GM03348 (cell line): ENCODE data around the gene CHCHD5.
"Not testable (repeated sequence)": the region's sequence is repeated elsewhere in the genome, so short reads cannot be mapped to it uniquely, and the experiment has no call there.

Experiments
- DNase-seq: peaks from one replicate; pipeline ENCODE4 v3.0.0; 2012; ENCODE audit warnings: low spot score

CHCHD5 gene

DNA sequence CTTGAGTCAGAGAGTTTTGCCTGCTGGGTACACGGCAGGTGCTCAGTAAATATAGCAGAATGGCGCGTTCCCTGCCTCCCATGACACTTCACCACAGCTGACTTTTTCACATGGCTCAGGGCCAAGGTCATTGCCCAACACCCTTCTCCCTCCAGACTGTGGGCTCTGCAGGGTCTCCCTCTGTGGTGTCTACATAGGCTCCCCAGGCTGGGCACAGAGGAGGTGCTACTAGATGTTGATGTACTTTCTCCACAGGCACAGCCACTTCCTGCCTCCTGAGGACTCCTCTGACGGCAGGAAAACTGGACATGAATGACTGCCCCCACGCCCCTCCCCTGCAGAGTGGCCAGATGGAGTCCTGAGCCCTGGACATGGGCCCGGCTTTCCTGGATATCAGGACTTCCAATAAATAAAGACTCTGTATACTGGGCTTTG lies 4.2 kb downstream of the CHCHD5 start:
- DNase-seq: no peak

DNA sequence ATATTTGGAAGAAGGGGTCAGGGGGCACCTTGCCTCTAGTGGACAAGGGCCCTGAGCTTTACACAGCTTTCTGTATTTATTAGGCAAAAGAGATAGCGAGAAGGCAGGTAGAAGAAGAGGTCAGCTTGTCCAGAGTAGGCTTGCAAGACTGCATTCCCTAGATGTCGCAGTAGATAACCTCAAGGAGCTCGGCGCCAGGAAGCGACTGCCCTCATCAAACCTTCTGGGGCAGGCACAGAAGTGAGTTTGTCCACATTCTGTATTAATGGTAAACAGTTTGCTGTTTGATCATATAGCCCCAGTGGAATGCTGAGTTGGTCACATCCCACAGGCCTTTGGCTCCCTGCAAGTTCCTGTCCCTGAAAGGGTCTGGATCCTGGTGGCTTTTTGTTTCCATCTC lies 7.0 kb downstream of the CHCHD5 start:
- DNase-seq: no peak

DNA sequence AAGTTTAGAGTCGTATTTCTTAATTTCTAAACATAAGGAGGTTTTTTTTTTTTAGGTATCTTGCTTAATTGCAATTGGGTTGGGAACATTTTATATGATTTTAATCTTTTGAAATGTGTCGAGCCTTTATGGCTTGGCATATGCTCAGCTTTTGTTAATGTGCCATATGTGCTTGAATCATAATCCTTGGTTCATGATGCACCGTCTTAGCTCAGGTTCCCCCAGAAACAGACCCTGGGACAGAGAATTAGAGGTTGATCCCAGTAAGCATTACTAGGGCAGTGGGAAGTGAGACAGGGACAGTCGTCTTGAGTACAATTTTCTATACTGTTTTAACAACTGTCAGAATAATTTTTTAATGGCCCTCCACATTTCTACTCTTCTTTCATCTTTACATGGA lies 9.3 kb downstream of the CHCHD5 start:
- DNase-seq: no peak

DNA sequence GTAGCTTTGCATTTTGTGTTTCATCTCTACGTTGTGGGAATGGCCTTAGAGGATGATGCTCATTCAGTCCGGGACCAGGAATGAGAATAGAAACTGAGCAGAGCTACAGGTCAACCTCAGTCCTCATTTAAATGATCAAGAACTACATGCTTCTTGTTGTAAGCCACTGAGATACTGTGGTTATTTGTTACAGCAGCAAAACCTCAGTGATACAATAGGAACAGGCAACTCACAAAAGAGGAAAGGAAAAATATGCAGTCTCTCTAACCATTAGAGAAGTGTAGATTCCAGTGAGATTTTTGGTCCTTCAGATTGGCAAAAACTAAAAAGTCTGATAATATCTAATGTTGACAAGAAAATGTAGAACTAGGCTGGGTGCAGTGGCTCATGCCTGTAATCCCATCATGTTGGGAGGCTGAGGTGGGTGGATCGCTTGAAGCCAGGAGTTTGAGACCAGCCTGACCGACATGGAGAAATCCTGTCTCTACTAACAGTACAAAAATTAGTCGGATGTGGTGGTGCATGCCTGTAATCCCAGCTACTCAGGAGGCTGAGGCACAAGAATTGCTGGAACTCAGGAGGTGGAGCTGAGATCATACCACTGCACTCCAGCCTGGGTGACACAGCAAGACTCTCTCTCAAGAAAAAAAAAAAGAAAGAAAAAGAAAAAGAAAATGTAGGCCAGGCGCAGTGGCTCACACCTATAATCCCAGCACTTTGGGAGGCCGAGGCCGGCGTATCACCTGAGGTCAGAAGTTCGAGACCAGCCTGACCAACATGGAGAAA lies 13.3 kb downstream of the CHCHD5 start:
- DNase-seq: no peak

DNA sequence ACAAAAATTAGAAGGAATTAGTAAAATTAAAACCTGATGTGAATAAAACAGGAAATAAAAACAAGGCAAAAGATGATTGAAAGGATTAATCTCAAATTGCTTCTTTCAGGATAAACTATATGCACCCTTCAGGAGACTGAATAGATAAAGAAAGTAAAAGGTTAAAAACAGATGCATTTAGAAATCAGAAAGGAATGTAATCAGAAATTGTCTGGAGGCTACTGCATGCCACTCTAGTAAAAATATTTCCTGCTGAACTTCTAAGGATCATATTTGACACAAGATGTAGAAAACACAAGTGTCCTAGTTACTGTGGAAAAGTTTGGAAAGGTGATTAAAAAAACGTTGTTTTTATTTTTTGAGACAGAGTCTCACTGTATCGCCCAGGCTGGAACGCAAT lies 16.2 kb downstream of the CHCHD5 start:
- DNase-seq: peak; percentile 17

DNA sequence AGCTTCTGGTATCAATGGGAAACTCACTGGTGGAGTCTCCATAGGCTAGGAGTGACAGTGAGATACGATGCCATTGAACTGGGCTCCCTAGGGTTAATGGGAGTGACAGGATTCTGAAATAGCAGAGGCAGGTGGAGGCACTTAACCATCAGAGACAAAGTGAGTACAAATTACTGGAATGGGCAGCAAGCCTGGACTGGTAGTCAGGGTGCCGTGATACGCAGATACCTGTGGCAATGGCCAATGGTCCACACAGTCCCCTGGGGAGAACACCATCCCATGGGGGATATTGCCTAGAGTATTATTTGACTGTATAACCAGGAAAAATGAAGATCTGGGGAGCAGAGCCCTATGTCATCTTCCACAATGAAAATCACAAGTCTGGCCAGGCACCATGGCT lies 17.3 kb downstream of the CHCHD5 start:
- DNase-seq: no peak

DNA sequence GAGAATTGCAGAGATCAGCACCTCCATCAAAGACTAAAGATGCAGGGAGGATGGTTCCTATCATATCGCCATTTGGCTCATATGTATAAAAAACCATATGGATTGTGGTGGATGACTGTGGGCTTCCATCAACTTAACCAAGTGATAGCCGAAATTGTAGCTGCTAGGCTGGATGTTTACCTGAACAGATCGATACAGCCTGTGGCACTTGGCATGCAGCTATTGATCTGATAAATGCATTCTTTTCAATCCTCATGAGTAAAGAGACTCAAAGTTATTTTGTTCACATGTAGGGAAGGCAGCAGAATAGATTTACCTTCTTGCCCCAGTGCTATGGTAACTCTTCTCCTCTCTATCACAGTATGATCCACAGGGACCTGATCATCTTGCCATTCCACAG lies 18.5 kb downstream of the CHCHD5 start:
- no peak for DNase-seq

DNA sequence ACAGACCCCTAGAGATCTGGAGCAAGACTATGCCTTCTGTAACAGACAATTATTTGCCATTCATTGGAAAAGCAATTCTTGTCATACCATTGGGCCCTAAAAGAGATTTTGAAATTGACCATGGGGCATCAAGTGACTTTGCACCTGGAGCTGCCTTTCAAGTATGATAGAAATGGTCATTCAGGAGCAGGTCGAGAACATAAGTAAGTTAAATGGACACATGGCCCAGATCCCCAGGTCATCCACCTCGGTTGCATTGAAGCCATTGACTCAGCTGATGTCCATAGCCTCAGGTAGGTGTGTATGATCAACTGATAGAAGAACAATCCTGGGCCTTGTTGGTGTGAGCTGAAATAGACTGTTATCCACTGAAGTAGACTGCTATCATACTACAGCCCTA lies 19.3 kb downstream of the CHCHD5 start:
- no peak for DNase-seq

DNA sequence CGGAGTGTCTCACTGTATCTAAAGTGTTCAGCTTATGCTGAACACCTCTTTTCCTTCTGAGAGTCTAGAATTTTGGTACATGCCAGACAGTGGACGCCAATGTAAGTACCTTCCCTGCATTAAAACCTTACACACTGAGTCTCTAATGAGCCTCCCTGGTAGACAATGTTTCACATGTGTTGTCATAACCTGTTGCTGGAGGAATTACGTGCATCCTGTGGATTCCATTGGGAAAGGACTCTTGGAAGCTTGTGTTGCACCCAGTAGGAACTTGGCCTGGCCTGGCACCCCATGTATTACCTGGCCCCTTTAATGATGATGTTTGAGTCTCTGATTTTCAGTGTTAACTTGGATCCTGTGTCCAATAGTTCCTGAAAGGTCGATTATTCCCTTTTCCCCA lies 20.5 kb downstream of the CHCHD5 start:
- no peak for DNase-seq

DNA sequence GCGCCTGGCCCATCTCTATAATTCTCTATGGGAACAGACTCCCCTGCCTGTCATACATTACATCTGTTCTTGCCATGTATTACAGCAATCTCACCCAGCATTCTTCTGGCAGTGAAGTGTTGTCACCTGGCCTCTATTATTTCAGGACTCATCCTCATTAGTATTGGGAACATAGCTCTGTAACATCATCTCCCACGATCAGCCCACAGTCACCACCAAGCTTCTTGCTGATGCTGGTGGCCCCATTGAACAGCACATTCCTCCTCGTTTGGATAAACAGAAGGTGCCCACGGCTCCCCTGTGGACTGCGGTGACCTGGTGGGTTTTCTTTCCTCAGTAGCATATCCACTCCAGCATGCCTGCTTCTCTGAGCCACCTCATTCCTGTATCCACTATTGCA lies 21.5 kb downstream of the CHCHD5 start:
- DNase-seq: no peak

DNA sequence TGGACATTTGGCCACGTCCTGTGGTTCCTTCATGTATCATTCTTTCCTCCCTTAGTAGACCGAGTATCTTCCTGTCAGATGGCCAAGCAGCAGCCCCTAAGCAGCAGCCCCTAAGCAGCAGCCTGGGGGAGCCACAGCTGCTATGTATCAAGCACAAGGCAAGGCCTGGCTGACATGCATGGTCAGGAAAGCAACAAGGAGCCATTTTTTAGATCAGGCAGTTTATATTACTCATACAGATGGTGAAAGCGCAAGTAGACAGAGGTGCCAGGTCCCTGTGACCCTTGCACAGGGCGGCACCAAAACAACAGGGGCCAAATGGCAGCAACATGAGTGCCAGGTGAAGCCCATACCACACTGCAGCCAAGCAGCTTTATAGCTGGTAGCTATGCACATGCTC lies 22.1 kb downstream of the CHCHD5 start:
- no peak for DNase-seq

DNA sequence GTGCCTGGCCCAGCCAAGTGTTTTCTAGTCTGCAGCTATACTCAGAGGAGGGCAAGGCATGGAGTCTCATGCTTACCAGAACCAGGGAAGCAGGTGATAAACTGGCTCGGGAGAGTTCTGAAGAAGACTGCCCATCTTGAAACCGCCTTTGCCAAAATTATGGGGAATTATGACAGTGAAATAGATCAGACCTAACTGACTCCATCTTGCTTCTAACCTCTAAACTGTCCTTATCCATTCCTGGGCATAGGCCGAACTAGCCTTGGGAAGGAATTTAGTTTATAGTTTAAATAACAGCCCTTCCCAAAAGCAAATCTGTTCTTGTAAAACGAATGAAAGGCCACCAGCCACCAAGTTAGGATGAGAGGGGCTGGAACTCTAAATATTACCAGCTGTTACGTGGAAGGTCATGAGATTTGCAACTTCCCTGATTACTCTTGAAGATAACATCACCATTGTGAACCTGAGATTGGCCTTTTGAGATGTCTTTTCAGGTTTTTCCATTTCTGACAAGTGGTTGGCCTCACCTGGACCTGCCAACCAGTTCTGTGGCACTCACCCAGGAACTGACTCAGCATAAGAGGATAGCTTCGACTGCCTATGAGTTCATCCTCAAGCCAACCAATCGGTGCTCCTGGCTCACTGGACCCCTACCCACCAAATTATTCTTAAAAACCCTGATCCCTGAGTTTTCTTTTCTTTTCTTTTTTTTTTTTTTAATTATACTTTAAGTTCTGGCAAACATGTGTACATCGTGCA lies 23.4 kb downstream of the CHCHD5 start:
- DNase-seq: no peak

DNA sequence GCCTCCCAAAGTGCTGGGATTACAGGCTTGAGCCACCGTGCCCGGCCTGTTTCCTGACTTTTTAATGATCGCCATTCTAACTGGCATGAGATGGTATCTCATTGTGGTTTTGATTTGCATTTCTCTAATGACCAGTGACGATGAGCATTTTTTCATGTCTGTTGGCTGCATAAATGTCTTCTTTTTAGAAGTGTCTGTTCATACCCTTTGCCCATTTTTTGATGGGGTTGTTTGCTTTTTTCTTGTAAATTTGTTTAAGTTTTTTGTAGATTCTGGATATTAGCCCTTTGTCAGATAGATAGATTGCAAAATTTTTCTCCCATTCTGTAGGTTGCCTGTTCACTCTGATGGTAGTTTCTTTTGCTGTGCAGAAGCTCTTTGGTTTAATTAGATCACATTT lies 24.9 kb downstream of the CHCHD5 start:
- not testable (repeated sequence) for DNase-seq

DNA sequence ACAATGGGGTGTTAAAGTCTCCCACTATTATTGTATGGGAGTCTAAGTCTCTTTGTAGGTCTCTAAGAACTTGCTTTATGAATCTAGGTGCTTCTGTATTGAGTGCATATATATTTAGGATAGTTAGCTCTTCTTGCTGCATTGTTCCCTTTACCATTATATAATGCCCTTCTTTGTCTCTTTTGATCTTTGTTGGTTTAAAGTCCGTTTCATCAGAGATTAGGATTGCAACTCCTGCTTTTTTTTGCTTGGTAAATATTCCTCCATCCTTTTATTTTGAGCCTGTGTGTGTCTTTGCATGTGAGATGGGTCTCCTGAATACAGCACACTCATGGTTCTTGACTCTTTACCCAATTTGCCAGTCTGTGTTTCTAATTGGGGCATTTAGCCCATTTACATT lies 27.9 kb downstream of the CHCHD5 start:
- not testable (repeated sequence) for DNase-seq

DNA sequence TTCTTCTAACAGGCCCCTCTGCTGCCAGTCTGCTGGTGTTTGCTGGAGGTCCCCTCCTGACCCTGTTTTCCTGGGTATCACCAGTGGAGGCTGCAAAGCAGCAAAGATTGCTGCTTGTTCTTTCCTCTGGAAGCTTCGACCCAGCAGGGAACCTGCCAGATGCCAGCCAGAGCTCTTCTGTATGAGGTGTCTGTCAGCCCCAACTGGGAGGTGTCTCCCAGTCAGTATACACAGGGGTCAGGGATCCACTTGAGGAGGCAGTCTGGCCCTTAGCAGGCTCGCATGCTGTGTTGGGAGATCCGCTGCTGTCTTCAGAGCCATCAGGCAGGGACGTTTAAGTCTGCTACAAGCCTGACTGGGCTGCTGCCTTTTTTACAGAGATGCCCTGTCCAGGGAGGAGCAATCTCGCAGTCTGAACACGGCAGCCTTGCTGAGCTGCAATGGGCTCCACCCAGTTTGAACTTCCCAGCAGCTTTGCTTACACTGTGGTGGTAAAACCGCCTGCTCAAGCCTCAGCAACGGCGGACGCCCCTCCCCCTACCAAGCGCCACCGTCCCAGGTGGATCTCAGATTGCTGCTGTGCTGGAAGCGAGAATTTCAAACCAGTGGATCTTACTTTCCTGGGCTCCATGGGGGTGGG lies 29.9 kb downstream of the CHCHD5 start:
- DNase-seq: no peak

DNA sequence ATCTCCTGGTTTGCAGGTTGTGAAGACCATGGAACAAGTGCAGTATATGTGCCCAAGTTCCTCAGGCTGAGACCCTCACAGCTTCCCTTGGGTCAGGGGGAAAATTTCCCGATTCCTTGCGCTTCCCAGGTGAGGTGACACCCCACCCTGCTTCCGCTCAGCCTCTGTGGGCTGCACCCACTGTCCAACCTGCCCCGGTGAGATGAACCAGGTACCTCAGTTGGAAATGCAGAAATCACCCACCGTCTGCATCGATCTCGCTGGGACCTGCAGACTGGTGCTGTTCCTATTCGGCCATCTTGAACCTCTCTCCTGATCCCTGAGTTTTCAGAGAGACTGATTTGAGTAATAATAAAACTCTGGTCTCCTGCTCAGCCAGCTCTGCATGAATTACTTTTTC lies 30.6 kb downstream of the CHCHD5 start:
- DNase-seq: no peak

DNA sequence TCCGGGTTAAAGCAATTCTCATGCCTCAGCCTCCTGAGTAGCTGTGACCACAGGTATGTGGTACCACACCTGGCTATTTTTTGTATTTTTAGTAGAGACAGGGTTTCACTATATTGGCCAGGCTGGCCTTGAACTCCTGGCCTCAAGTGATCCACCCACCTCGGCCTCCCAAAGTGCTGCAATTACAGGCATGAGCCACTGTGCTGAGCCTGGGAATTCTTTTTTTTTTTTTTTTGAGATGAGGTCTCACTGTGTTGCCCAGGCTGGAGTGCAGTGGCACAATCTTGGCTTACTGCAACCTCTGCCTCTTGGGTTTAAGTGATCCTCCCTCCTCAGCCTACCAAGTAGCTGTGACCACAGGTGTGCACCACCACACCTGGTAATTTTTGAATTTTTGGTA lies 31.4 kb downstream of the CHCHD5 start:
- DNase-seq: not testable (repeated sequence)

DNA sequence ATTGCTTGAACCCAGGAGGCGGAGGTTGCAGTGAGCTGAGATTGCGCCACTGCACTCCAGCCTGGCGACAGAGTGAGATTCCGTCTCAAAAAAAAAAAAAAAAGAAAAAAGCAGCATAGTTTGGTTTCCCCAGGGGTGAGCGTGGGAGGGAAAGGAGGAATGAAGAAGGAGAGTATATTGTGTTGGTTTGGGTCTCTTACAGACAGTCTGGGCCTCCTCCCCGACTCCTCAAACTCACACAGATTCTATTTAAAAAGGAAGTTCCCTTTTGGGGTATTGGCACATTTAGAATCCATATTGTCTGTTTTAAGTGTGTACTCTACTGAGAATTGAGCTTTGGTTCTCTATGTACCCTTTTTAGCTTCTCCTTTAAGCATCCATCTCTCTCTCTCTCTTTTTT lies 34.0 kb downstream of the CHCHD5 start:
- no peak for DNase-seq

DNA sequence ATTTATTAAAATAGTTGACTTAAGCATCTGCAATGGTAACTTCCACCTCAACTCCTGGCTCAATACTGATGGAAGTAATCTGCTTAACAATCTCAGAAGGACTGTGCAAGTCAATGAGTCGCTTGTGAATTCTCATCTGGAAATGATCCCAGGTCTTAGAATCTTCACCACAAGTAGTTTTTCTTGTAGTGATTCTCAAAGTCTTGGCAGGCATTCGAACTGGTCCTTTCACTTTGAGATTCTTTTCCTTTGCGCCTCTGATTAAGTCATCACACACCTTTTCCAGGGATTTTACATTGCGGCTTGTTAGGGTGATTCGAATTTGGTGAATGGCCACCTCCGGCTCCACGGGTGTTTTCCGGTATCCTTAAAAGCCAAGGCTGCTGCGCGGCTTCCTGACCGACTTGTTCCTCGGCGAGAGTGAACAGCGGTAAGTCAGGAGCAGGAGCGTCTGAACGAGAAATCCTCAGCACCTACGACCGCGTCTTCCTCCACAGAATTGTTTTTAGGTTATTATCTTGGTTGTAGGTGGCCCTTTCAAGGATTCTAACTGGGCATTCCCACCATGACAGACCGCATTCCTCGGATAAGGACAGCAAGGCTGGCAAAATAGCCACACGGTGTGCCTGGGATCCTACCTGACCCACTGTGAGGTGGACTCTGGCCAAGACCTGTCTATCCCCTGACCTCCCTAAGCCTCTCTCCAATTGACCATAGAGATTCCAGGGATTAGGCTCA lies 37.5 kb downstream of the CHCHD5 start:
- peak; percentile 25 for DNase-seq

DNA sequence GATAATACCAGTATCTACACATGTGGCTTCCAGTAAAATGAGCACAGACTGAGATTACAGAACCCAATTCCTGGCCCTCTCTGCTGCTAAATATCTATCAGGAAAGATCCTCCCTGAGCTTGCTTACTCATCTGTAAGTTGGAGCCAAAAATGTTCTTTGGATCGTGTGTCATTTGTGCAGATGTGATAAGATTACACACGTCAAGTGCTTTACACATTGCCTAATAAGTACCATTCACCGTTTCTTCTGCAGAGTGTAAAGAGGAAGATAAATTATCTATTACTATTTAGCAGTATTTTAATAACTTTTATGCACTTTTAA lies 38.1 kb downstream of the CHCHD5 start:
- DNase-seq: peak; percentile 78

DNA sequence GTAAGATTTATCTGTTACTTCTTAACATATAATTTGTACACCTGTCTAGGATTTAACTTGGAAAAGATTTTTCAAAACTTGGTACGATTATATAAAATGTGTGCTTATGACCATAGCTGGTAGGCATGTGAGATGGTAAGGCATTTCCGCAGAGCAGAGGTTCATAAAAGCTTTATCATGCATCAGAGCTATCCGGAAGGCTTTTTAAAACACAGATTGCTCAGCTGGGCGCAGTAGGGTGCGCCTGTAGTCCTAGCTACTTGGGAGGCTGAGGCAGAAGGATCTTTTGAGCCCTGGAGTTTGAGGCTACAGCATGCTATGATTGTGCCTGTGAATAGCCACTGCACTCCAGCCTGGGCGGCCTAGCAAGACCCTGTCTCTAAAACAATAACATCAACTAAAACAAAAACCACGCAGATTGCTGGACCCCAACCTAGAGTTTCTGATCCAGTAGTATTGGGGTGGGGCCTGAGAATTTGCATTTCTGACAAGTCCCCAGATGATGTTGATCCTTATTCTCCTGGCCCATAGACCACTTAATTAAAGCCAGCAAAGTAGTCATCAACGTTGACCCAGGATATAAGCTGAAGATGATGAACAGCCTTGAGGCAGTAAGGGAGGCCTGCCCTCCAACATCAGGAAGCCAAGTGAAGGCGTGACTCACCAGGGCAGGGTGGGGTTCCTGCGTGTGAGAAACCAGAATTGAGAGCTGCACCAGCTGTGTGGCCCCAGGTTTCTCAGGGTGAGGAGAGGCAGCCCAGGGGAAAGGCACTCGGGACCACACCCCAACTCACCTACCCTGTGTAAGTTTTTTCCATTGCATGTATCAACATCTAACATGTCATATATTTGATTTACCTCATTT lies 39.7 kb downstream of the CHCHD5 start:
- DNase-seq: peak; percentile 79
